GM23248 (cell line): ENCODE data around the gene NXT1. TPM values are rescaled to one million over a fixed set of nuclear protein-coding genes. Genes with fewer than 3 reads are reported as not detected.

Experiments
- DNase-seq: peaks from one replicate; pipeline ENCODE4 v3.0.0-alpha.2; 2015
- H2AFZ ChIP-seq: fragments of 200-600 bp; sonication (generic); 2 replicates; pipeline ENCODE4 v1.6.1; 2016; ENCODE audit warnings: antibody characterized with exemption
- H3F3A ChIP-seq: fragments of 200-600 bp; sonication (generic); 2 replicates; pipeline ENCODE4 v1.6.1; 2016; ENCODE audit warnings: mild to moderate bottlenecking, antibody characterized with exemption, mixed run types; ENCODE audit not compliant: insufficient read depth
- H3K27ac ChIP-seq: fragments of 200-600 bp; sonication (generic); 2 replicates; pipeline ENCODE4 v1.5.1; 2016; ENCODE audit warnings: mild to moderate bottlenecking
- H3K27me3 ChIP-seq: fragments of 200-600 bp; sonication (generic); replicated peaks from 2 replicates; pipeline ENCODE4 v1.6.1; 2016; ENCODE audit warnings: mild to moderate bottlenecking; ENCODE audit not compliant: insufficient read depth
- H3K36me3 ChIP-seq: fragments of 200-600 bp; sonication (generic); 2 replicates; pipeline ENCODE4 v1.6.1; 2016; ENCODE audit warnings: low read depth, mild to moderate bottlenecking
- H3K4me1 ChIP-seq: fragments of 200-600 bp; sonication (generic); 2 replicates; pipeline ENCODE4 v1.6.1; 2016; ENCODE audit warnings: mild to moderate bottlenecking; ENCODE audit not compliant: insufficient read depth
- H3K4me2 ChIP-seq: fragments of 200-600 bp; sonication (generic); one replicate; pipeline ENCODE4 v1.6.1; 2016; ENCODE audit warnings: mild to moderate bottlenecking; ENCODE audit not compliant: unreplicated experiment
- H3K4me3 ChIP-seq: fragments of 200-600 bp; sonication (generic); 2 replicates; pipeline ENCODE4 v1.5.1; 2016; ENCODE audit warnings: mild to moderate bottlenecking
- H3K79me2 ChIP-seq: fragments of 200-600 bp; sonication (generic); 2 replicates; pipeline ENCODE4 v1.6.1; 2016; ENCODE audit warnings: mild to moderate bottlenecking; ENCODE audit not compliant: insufficient read depth
- H3K9ac ChIP-seq: fragments of 200-600 bp; sonication (generic); 2 replicates; pipeline ENCODE4 v1.6.1; 2016; ENCODE audit warnings: mild to moderate bottlenecking
- H3K9me2 ChIP-seq: fragments of 200-600 bp; sonication (generic); 2 replicates; pipeline ENCODE4 v1.6.1; 2016; ENCODE audit warnings: mixed run types, mild to moderate bottlenecking, moderate library complexity; ENCODE audit not compliant: insufficient read depth
- H3K9me3 ChIP-seq: fragments of 200-600 bp; sonication (generic); one replicate; pipeline ENCODE4 v1.6.1; 2017; ENCODE audit warnings: low read depth
- H4K20me1 ChIP-seq: fragments of 200-600 bp; sonication (generic); 2 replicates; pipeline ENCODE4 v1.6.0; 2016; ENCODE audit not compliant: insufficient read depth
- EZH2 ChIP-seq: fragments of 200-600 bp; sonication (generic); IDR thresholded peaks from 2 replicates; pipeline ENCODE4 v1.6.1; 2018; ENCODE audit warnings: antibody characterized with exemption, mild to moderate bottlenecking; ENCODE audit not compliant: insufficient read depth, poor library complexity, severe bottlenecking
- EZH2phosphoT487 ChIP-seq: fragments of 200-600 bp; sonication (generic); IDR thresholded peaks from 2 replicates; pipeline ENCODE4 v1.6.1; 2018; ENCODE audit warnings: antibody characterized with exemption, moderate library complexity, mild to moderate bottlenecking, low read depth; ENCODE audit not compliant: insufficient read depth
- WGBS, 2 experiments: methylation state at CpG; one replicate each; pipeline ENCODE4 v1.1.6; 2015 to 2017; ENCODE audit warnings: low lambda C conversion rate in 2 of 2, low coverage in 1 of 2; ENCODE audit errors: missing lambda C conversion rate in 2 of 2; 5-methylcytosine and 5-hydroxymethylcytosine counted together
- in situ Hi-C: fragments of 300-500 bp; cut with MboI; formaldehyde crosslinking; loops from 2 replicates; pipeline ENCODE4 v1.15.0; 2020
- polyA plus RNA-seq: library from polyadenylated mRNA; unstranded; fragments of >200 nt; fragmentation: Nextera tagmentation; extraction: Ambion mirVana; gene quantifications from 2 replicates; pipeline ENCODE4 v1.2.1, GENCODE V29; 2016
- total RNA-seq: library from RNA; depleted of rRNA; stranded (reverse); fragments of >200 nt; shearing (Covaris generic); gene quantifications from 2 replicates; pipeline ENCODE4 v1.2.3, GENCODE V29; 2014

Gene NXT1
- total and polyA plus RNA-seq, 2 experiments from 2014 or later = 29.8 to 31.5 TPM

DNA sequence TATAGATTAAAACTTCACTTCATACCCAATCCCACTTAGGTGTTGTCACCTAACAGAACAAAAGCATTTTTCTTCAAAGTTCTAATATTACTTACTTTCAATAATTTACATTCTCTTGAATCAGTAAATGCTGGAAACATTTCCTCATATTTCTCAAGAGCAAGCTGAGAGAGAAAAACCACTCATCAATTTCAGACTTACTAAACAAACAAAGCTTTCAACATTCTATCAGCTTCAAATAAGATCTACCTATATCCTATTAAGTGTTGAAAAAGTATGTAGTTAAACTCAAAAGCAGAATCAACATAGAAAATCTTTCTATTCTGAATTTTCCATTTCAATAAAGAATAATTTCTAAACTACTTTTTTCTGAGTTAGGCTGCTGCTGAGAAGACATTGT lies 29.2 kb downstream of the NXT1 start:
- Histone ChIP-seq H3K9me3 (no peaks in the 10 kb centered on the region), H3K27me3 (no peaks in the 10 kb centered on the region), H3K9me2 (no peaks in the 10 kb centered on the region), H2AFZ (no peak overlapping the region), H3F3A (no peaks in the 10 kb centered on the region), H3K9ac (no peak overlapping the region), H3K4me1 (no peaks in the 10 kb centered on the region), H3K36me3 (peaks cover 24% of the 10 kb centered on the region), H3K27ac (no peak overlapping the region), H3K4me2 (no peak overlapping the region), H3K4me3 (no peak overlapping the region), H3K79me2 (peaks cover 27% of the 10 kb centered on the region), H4K20me1 (no peaks in the 10 kb centered on the region)
- TF ChIP-seq EZH2 (no peak), EZH2phosphoT487 (no peak)
- no peak for DNase-seq
- in situ Hi-C loops = no loop called here

DNA sequence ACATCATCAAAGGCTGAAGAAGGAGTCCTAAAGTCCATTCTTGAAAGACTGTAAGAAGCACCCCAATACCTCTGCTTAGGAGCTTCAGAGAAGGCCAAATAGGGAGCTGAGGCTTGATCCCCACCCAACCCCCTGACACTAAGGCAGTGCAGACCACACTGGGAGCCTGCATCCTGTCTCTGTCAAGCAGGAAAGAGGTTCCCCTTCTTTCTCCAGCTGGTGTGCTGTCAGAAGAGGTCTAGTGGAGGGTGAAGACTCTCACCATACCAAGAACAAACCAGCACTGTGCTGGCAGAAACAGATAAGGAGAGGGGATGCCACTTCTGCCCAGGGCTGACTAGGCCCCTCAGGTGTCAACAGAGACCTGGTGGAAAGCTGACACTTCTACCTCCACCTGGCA lies 31.3 kb downstream of the NXT1 start:
- H4K20me1 ChIP-seq = no peaks in the 10 kb centered on the region
- H2AFZ ChIP-seq = no peak overlapping the region
- H3K4me2 ChIP-seq = no peak overlapping the region
- no peak for DNase-seq
- peaks cover 15% of the 10 kb centered on the region for H3K36me3 ChIP-seq
- H3K4me3 ChIP-seq = no peak overlapping the region
- no peaks in the 10 kb centered on the region for H3K4me1 ChIP-seq
- no peak for TF ChIP-seq EZH2
- TF ChIP-seq EZH2phosphoT487 = no peak
- H3K9me3 ChIP-seq = no peaks in the 10 kb centered on the region
- H3K9ac ChIP-seq = no peak overlapping the region
- H3K27ac ChIP-seq = no peak overlapping the region
- no peaks in the 10 kb centered on the region for H3K9me2 ChIP-seq
- H3K27me3 ChIP-seq = no peaks in the 10 kb centered on the region
- H3F3A ChIP-seq = no peaks in the 10 kb centered on the region
- in situ Hi-C loops = no loop called here
- peaks cover 46% of the 10 kb centered on the region for H3K79me2 ChIP-seq

- 90 to 92% methylated on average over 6 of the region's 6 CpGs for WGBS, 2 experiments
- H2AFZ ChIP-seq = no peak overlapping the region
Observed at GRCh38 chr20:23386304-23387117, 35.9 kb downstream of the NXT1 start.

GRCh38 chr20:23387118-23387443 lies 36.5 kb downstream of the NXT1 start:
- Histone ChIP-seq H3K9me3 (no peaks in the 10 kb centered on the region), H4K20me1 (no peaks in the 10 kb centered on the region), H3K9me2 (no peaks in the 10 kb centered on the region), H3K36me3 (no peaks in the 10 kb centered on the region; the same call in 1 of the 2 replicates), H3K9ac (no peak overlapping the region), H3K4me3 (no peak overlapping the region), H3K79me2 (peaks cover 71% of the 10 kb centered on the region), H3F3A (no peaks in the 10 kb centered on the region), H3K27me3 (no peaks in the 10 kb centered on the region), H3K27ac (no peak overlapping the region), H3K4me2 (no peak overlapping the region), H3K4me1 (no peaks in the 10 kb centered on the region), H2AFZ (no peak overlapping the region)
- DNase-seq = no peak
- in situ Hi-C loops = no loop called here
- WGBS, 2 experiments = 88 to 89% methylated on average over 3 of the region's 3 CpGs
- TF ChIP-seq EZH2 (no peak), EZH2phosphoT487 (no peak)

More at GRCh38 chr20:23386304-23387117, 35.9 kb downstream of the NXT1 start:
- Histone ChIP-seq H3K27ac (no peak overlapping the region), H3K9ac (no peak overlapping the region), H3K27me3 (no peaks in the 10 kb centered on the region), H3K4me2 (no peak overlapping the region), H3K9me3 (no peaks in the 10 kb centered on the region), H3K9me2 (no peaks in the 10 kb centered on the region), H4K20me1 (no peaks in the 10 kb centered on the region), H3K4me1 (no peaks in the 10 kb centered on the region), H3K79me2 (peaks cover 70% of the 10 kb centered on the region), H3F3A (no peaks in the 10 kb centered on the region), H3K36me3 (no peaks in the 10 kb centered on the region; the same call in 1 of the 2 replicates), H3K4me3 (no peak overlapping the region)
- in situ Hi-C loops = no loop called here
- TF ChIP-seq EZH2 (no peak), EZH2phosphoT487 (no peak)
- no peak for DNase-seq

DNA sequence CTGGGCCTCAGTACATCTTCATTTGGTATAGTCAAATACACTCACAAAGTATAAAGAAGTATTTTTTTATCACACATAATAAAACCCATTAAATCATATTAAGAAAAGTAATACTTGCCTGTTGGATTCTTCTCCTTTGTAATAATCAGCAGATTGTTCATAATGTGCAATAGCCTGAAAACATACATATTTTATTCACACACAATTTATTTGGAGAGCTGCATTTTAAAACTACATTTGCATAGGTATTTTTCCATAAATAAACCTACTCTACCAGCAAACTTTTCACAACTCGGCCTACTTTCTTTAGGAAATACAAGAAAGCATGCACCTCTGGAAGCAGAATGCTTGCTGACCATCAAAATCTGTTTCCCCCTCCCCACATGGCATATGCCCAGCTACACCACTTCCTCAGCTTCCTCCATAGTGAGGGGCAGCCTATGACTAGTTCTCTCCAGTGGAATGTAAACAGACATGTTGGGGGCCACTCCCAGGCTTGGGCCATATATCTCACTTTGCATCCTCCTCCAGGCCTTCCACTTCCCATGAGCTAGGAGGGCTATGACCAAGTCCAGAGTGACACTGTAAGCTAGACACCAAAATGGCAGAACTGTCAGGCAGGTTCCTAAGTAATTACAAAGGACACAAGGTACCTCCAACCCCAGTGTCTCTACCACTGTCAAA lies 39.6 kb downstream of the NXT1 start:
- in situ Hi-C loops = no loop called here
- no peaks in the 10 kb centered on the region for H3K36me3 ChIP-seq
- H3K4me2 ChIP-seq = no peak overlapping the region
- H3K27ac ChIP-seq = no peak overlapping the region
- H3K27me3 ChIP-seq = no peaks in the 10 kb centered on the region
- no peaks in the 10 kb centered on the region for H3K9me3 ChIP-seq
- H3K4me3 ChIP-seq = no peak overlapping the region
- WGBS, 2 experiments = 97 to 100% methylated on average over 1 of the region's 1 CpG
- no peaks in the 10 kb centered on the region for H4K20me1 ChIP-seq
- TF ChIP-seq EZH2phosphoT487 (no peak), EZH2 (no peak)
- no peaks in the 10 kb centered on the region for H3K4me1 ChIP-seq
- no peak for DNase-seq
- no peaks in the 10 kb centered on the region for H3K9me2 ChIP-seq
- H3F3A ChIP-seq = no peaks in the 10 kb centered on the region
- H3K79me2 ChIP-seq = peaks cover 43% of the 10 kb centered on the region
- no peak overlapping the region for H3K9ac ChIP-seq
- H2AFZ ChIP-seq = no peak overlapping the region
